Measurements from ENCODE around the gene MAN2A2.

DNA sequence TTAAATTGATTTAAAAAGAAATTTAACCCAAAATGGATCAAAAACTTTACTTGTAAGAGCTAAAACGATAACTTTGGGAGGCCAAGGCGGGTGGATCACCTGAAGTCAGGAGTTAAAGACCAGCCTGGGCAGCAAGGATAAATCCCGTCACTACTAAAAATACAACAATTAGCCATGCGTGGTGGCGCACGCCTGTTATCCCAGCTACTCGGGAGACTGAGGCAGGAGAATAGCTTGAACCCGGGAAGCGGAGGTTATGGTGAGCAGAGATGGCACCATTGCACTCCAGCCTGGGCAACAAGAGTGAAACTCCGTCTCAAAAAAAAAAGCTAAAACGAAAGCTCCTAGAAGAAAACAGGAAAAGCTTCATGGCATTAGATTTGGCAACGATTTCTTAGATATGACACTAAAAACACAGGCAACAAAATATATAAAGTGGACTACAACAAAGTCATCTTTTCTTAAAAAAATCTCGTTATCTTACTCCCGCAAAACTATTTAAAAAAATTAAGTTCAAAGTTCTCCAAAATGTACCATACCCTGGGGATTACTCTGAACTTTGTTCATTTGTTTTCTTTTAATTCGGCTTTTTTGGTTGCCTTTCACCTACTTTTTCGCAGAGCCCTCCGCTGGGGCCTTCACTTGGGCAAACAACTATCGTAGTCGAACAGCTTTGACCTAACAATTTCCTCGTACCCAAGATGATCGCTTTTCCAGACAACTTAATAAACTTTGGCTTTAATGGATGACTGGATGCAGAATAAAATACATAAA lies 26.3 kb downstream of the MAN2A2 start:
- no peak for TF ChIP-seq SP1 (CRISPR knock-in tag; conservative IDR thresholded peaks at IDR 0.05)
- TF ChIP-seq FOXJ3 (CRISPR knock-in tag; IDR thresholded peaks at IDR 0.05; ENCODE audit: borderline replicate concordance): no peak
- TF ChIP-seq, protein P1, sequence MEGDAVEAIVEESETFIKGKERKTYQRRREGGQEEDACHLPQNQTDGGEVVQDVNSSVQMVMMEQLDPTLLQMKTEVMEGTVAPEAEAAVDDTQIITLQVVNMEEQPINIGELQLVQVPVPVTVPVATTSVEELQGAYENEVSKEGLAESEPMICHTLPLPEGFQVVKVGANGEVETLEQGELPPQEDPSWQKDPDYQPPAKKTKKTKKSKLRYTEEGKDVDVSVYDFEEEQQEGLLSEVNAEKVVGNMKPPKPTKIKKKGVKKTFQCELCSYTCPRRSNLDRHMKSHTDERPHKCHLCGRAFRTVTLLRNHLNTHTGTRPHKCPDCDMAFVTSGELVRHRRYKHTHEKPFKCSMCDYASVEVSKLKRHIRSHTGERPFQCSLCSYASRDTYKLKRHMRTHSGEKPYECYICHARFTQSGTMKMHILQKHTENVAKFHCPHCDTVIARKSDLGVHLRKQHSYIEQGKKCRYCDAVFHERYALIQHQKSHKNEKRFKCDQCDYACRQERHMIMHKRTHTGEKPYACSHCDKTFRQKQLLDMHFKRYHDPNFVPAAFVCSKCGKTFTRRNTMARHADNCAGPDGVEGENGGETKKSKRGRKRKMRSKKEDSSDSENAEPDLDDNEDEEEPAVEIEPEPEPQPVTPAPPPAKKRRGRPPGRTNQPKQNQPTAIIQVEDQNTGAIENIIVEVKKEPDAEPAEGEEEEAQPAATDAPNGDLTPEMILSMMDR (IDR thresholded peaks at IDR 0.05): no peak
- no peak for TF ChIP-seq ZNF423 (CRISPR knock-in tag; IDR thresholded peaks at IDR 0.05)
- TF ChIP-seq, protein P2, sequence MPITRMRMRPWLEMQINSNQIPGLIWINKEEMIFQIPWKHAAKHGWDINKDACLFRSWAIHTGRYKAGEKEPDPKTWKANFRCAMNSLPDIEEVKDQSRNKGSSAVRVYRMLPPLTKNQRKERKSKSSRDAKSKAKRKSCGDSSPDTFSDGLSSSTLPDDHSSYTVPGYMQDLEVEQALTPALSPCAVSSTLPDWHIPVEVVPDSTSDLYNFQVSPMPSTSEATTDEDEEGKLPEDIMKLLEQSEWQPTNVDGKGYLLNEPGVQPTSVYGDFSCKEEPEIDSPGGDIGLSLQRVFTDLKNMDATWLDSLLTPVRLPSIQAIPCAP (CRISPR knock-in tag; IDR thresholded peaks at IDR 0.05): no peak
- no peak for TF ChIP-seq ZNF671 (CRISPR knock-in tag; IDR thresholded peaks at IDR 0.05)
- TF ChIP-seq, protein P3, sequence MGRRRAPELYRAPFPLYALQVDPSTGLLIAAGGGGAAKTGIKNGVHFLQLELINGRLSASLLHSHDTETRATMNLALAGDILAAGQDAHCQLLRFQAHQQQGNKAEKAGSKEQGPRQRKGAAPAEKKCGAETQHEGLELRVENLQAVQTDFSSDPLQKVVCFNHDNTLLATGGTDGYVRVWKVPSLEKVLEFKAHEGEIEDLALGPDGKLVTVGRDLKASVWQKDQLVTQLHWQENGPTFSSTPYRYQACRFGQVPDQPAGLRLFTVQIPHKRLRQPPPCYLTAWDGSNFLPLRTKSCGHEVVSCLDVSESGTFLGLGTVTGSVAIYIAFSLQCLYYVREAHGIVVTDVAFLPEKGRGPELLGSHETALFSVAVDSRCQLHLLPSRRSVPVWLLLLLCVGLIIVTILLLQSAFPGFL (CRISPR knock-in tag; IDR thresholded peaks at IDR 0.05; ENCODE audit: borderline replicate concordance): no peak
- TF ChIP-seq, protein P4, sequence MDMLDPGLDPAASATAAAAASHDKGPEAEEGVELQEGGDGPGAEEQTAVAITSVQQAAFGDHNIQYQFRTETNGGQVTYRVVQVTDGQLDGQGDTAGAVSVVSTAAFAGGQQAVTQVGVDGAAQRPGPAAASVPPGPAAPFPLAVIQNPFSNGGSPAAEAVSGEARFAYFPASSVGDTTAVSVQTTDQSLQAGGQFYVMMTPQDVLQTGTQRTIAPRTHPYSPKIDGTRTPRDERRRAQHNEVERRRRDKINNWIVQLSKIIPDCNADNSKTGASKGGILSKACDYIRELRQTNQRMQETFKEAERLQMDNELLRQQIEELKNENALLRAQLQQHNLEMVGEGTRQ (CRISPR knock-in tag; IDR thresholded peaks at IDR 0.05): no peak
- no peak for TF ChIP-seq ZNF416 (CRISPR knock-in tag; IDR thresholded peaks at IDR 0.05)
- TF ChIP-seq NFYB (CRISPR knock-in tag; conservative IDR thresholded peaks at IDR 0.05; ENCODE audit: low read depth): no peak
- no peak for TF ChIP-seq JUN (CRISPR knock-in tag; IDR thresholded peaks at IDR 0.05)
- TF ChIP-seq, protein P5, sequence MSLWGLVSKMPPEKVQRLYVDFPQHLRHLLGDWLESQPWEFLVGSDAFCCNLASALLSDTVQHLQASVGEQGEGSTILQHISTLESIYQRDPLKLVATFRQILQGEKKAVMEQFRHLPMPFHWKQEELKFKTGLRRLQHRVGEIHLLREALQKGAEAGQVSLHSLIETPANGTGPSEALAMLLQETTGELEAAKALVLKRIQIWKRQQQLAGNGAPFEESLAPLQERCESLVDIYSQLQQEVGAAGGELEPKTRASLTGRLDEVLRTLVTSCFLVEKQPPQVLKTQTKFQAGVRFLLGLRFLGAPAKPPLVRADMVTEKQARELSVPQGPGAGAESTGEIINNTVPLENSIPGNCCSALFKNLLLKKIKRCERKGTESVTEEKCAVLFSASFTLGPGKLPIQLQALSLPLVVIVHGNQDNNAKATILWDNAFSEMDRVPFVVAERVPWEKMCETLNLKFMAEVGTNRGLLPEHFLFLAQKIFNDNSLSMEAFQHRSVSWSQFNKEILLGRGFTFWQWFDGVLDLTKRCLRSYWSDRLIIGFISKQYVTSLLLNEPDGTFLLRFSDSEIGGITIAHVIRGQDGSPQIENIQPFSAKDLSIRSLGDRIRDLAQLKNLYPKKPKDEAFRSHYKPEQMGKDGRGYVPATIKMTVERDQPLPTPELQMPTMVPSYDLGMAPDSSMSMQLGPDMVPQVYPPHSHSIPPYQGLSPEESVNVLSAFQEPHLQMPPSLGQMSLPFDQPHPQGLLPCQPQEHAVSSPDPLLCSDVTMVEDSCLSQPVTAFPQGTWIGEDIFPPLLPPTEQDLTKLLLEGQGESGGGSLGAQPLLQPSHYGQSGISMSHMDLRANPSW (CRISPR knock-in tag; conservative IDR thresholded peaks at IDR 0.05; ENCODE audit: low read depth): no peak
- TF ChIP-seq EMX1 (CRISPR knock-in tag; IDR thresholded peaks at IDR 0.05): no peak

Data from WTC11 (cell line).